HL-60 (cell line): ENCODE measurements around the gene SYNGR3.

Experiments used
- DNase-seq, 2 experiments: peaks; one replicate each; pipeline ENCODE4 v3.0.0-alpha.2; 2010 to 2020; ENCODE audit warnings: low read depth in 1 of 2, low spot score in 1 of 2
- H3K27ac ChIP-seq: fragments of 250-450 bp; sonication (Bioruptor Pico); replicated peaks from 2 replicates; pipeline ENCODE4 v1.5.1; 2020; ENCODE audit warnings: mild to moderate bottlenecking, moderate library complexity
- H3K27me3 ChIP-seq: fragments of 250-450 bp; sonication (Bioruptor Pico); 2 replicates; pipeline ENCODE4 v1.5.1; 2021; ENCODE audit warnings: mild to moderate bottlenecking, moderate library complexity; ENCODE audit not compliant: insufficient read depth, poor library complexity, severe bottlenecking
- H3K4me3 ChIP-seq: replicated peaks from 2 replicates; pipeline ENCODE4 v1.5.1; 2011; ENCODE audit warnings: mild to moderate bottlenecking, control low read depth, low read length; ENCODE audit not compliant: insufficient read depth
- CTCF ChIP-seq: IDR thresholded peaks from one replicate; pipeline ENCODE4 v1.5.1; 2011; ENCODE audit warnings: low read length, control low read depth, inconsistent platforms; ENCODE audit not compliant: insufficient read depth
- GABPA ChIP-seq: IDR thresholded peaks from 2 replicates; pipeline ENCODE4 v1.6.1; 2012; ENCODE audit warnings: low read depth
- POLR2AphosphoS5 ChIP-seq: IDR thresholded peaks from 2 replicates; pipeline ENCODE4 v1.6.1; 2012; ENCODE audit warnings: low read depth
- REST ChIP-seq: IDR thresholded peaks from 2 replicates; pipeline ENCODE4 v1.6.1; 2012; ENCODE audit warnings: low read depth; ENCODE audit not compliant: insufficient replicate concordance
- SPI1 ChIP-seq: IDR thresholded peaks from 2 replicates; pipeline ENCODE4 v1.6.1; 2012; ENCODE audit warnings: low read depth, mild to moderate bottlenecking, borderline replicate concordance

Gene SYNGR3

DNA sequence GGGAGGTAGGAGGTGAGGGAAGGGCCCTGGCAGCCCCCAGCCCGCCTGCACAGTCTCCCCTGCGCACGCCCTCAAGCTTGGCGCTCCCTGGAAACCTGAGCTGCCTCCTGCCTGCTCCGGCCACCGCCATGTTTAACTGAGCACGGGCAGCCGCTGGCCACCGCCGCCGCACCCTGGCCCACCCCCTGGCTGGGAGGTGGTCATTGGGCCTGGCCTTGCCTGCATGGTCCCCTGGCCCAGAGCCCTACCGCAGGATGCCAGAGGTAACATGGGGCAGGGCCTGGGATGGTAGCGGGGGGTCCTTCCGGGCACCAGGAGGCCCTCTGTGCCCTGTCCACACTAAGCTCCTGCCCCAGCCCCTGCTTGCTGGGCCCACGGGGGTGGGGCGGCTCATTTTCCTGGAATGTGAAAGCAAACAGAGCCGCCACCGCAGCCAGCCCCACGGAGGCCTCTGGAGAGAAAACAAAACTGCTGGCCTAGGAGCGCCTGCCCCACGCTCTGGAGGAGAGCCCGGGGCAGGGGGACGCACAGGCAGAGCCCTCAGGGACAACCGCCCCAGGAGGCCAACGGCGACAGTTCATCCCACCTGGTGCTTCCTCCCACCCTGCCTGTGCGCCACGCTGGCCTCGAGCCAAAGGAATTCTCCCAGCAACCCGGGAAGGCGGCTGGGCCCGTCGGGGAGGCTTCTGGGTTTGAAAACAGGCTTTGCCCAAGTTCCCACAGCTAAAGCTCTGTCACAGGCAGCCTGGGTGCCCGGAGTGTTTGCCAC lies 45.8 kb downstream of the SYNGR3 start:
- no peak overlapping the region for H3K27ac ChIP-seq
- no peak for DNase-seq
- H3K4me3 ChIP-seq: no peak overlapping the region
- TF ChIP-seq GABPA (no peak), POLR2AphosphoS5 (no peak), SPI1 (no peak), CTCF (no peak), REST (no peak)
- H3K27me3 ChIP-seq: peaks cover 9% of the 10 kb centered on the region

GRCh38 chr16:2036200-2036966 lies 46.6 kb downstream of the SYNGR3 start:
- no peak for TF ChIP-seq SPI1
- no peak for TF ChIP-seq REST
- no peak for TF ChIP-seq GABPA
- TF ChIP-seq POLR2AphosphoS5: no peak
- TF ChIP-seq CTCF: no peak
- DNase-seq: no peak
- no peak overlapping the region for H3K4me3 ChIP-seq
- peaks cover 9% of the 10 kb centered on the region for H3K27me3 ChIP-seq
- no peak overlapping the region for H3K27ac ChIP-seq

DNA sequence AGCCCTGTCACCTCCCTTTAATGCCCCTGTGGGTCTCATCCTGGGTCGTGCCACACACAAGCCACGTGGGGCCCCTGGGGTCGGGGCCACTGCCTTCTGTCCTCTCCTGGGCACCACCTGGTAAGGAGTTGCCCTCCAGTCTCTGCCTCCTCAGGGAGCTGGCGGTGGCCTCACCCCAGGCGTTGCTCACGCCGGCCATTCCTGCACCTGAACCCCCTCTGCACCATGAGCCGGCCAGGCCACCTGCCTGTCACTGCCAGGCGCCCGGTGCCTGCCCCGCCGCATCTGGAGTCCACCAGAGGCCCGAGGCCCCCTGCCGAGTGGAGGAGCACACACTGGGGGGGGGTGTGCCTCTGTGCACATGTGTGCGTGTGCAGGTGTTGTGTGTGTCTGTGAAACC lies 47.3 kb downstream of the SYNGR3 start:
- no peak overlapping the region for H3K4me3 ChIP-seq
- no peak for TF ChIP-seq CTCF
- TF ChIP-seq GABPA: no peak
- TF ChIP-seq POLR2AphosphoS5: no peak
- TF ChIP-seq SPI1: no peak
- TF ChIP-seq REST: no peak
- H3K27me3 ChIP-seq: peaks cover 9% of the 10 kb centered on the region
- no peak for DNase-seq
- H3K27ac ChIP-seq: no peak overlapping the region
